Fibroblast of the aortic adventitia (primary cell): ENCODE results near the gene RNF157. TPM values are rescaled to one million over a fixed set of nuclear protein-coding genes. Genes with fewer than 3 reads are reported as not detected.

ENCODE experiments used
- DNase-seq: peaks from one replicate; pipeline ENCODE4 v3.0.0-alpha.2; 2010; ENCODE audit warnings: low read depth
- H3K4me3 ChIP-seq: 2 replicates; pipeline ENCODE4 v1.5.1; 2011; ENCODE audit warnings: low read depth, mild to moderate bottlenecking, control low read depth, low read length, moderate library complexity
- total RNA-seq: library from RNA; depleted of rRNA; stranded (reverse); fragments of >200 nt; gene quantifications from 2 replicates; pipeline ENCODE4 v1.2.3, GENCODE V29; 2012; ENCODE audit warnings: low replicate concordance
- TF ChIP-seq, protein P1 (sequence below): IDR thresholded peaks from 2 replicates; pipeline ENCODE4 v1.5.1; 2011; ENCODE audit warnings: mild to moderate bottlenecking, low read length, control low read depth, inconsistent platforms; ENCODE audit not compliant: insufficient read depth

Gene RNF157
- total RNA-seq, 1 donor = 0.18 TPM

DNA sequence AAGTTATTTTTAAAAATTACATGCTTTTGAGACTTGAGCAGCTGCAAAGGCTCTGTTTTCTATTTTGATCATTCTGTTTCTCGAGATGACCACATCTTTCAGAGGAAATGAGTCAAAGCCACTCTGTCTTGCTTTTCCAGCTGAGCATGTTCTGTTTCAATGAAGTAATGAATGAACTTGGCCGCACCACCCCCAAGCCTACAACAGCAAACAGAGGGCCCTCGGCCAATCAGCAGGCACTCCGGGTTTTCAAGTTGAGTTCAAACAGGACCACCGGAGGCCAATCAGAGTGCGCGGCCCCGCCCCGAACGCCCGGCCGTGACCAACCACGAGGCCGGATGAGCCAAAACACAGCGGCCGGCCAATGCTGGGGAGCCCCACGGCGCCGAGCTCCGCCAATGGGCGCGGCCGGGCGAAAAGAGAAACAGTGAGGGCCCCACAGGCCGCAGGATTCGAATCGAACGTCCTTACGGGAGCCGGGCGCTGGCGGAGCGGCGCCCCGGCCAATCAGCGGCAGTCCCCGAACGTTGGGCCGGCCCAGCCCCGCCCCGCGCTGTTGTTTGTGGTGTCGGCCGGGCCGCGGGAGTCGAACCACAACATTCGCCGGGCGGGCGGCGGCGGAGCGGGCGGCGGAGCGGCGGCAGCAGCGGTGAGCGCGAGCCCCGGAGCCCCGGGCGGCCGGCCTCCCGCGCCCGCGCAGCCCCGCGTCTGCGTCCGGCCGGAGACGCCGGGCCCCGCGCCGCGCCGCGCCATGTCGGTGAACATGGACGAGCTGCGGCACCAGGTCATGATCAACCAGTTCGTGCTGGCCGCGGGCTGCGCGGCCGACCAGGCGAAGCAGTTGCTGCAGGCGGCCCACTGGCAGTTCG is 24.7 kb upstream of the RNF157 start, which contains the start of gene UBALD2:
Gene UBALD2 (plus strand): TSS at position 594 of the 869 bp plus-strand sequence. CDS start 158 bp downstream, at position 752.
- H3K4me3 ChIP-seq = peak within 1 kb of the TSS; percentile 80
- peak; percentile 100 for DNase-seq
- TF ChIP-seq, protein P1, sequence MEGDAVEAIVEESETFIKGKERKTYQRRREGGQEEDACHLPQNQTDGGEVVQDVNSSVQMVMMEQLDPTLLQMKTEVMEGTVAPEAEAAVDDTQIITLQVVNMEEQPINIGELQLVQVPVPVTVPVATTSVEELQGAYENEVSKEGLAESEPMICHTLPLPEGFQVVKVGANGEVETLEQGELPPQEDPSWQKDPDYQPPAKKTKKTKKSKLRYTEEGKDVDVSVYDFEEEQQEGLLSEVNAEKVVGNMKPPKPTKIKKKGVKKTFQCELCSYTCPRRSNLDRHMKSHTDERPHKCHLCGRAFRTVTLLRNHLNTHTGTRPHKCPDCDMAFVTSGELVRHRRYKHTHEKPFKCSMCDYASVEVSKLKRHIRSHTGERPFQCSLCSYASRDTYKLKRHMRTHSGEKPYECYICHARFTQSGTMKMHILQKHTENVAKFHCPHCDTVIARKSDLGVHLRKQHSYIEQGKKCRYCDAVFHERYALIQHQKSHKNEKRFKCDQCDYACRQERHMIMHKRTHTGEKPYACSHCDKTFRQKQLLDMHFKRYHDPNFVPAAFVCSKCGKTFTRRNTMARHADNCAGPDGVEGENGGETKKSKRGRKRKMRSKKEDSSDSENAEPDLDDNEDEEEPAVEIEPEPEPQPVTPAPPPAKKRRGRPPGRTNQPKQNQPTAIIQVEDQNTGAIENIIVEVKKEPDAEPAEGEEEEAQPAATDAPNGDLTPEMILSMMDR = no peak

DNA sequence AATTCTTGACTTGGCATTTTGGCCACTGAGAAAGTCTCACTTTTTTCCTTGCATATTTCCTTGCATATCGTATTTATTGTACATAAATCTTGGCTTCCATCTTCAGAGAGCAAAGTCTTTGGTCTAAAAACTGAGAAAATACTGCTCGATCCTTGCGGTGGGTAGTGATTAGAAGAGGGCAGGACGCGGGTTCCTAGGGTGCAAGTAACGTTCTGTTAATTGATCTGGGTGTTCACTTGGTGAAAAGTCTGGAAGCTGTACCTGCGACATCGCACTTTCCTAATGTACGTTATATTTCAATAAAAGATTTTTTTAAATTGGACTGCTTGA is 24.1 kb upstream of the RNF157 start:
- H3K4me3 ChIP-seq = peak overlapping the region; percentile 47
- TF ChIP-seq, protein P1 = no peak
- no peak for DNase-seq

DNA sequence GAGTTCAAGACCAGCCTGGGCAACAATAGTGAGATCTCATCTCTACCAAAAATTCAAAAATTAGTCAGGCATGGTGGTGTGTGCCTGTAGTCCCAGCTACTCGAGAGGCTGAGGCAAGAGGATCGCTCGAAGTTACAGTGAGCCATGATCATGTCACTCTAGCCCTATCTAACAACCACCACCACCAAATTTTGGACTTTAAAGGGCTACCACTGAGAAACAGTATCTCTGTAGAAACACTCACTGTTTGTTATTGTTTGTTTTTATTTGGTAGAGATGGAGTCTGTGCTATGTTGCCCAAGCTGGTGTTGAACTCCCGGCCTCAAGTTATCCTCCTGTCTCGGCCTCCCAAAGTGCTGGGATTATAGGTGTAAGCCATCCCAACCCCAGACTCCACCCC is 23.6 kb upstream of the RNF157 start:
- DNase-seq = no peak
- H3K4me3 ChIP-seq = no peak overlapping the region

DNA sequence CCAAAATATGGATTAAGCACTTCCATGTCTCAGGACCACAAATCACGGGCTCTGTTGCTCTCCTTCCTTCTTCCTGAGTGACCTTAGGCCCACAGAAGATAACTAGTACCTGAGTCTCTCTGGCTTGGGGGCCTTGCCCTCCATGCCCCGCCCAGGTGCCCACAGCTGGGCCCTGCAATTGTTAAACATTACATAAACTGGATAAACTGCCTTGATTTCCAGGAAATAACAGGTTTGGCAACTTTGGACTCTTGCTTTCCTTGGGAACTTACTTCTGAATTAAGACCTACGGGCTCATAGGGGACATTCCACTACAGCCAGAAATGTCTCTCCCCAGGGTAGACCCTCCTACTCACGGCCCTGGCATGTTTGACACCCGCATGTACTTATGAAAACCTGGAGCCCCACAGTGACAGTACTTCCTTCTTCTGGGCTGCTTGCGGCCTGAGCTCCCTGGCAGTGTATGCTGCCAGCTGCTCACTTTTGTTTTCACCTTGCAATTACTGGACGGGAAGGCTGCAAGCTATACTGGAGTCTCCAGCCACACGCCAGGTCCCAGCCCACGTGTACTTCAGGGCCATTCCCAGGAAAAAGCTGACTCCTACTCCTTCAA is 22.5 kb upstream of the RNF157 start:
- no peak for DNase-seq
- H3K4me3 ChIP-seq = no peak overlapping the region
- TF ChIP-seq, protein P1 = no peak

More for the DNA sequence above, 23.6 kb upstream of the RNF157 start:
- TF ChIP-seq, protein P1 = no peak

DNA sequence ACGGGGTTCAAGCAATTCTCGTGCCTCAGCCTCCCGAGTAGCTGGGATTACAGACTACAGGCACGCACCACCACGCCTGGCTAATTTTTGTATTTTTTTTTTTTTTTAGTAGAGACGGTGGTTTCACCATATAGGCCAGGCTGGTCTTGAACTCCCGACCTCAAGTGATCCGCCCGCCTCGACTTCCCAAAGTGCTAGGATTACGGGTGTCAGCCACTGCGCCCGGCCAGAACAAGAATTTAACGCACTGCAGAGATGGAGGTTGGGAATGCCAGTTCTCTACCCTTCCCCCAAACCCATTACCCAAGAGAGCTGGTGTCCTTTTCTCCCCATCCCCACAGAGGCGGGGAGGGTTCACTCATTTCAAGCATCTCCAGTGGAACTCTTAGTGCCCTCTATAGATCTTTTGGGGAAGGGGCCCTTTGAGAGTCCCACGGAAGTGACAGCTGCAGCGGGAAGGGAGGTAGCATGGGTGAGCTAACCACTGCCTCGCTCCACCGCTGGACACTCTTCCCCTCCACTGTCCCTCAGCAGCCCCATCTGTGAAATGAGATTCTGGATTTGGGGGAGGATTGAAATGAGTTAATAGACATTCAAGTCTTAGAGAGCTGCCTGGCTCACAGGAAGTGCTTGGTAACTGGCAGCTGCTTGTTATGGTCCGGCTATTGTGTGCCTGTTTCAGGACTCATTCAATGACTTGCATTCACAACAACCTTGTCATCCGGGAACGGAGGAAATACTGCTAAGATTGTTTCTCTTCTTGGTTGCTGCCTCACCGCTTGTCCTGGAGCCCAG is 21.3 kb upstream of the RNF157 start:
- TF ChIP-seq, protein P1 = no peak
- DNase-seq = peak; percentile 22
- no peak overlapping the region for H3K4me3 ChIP-seq

DNA sequence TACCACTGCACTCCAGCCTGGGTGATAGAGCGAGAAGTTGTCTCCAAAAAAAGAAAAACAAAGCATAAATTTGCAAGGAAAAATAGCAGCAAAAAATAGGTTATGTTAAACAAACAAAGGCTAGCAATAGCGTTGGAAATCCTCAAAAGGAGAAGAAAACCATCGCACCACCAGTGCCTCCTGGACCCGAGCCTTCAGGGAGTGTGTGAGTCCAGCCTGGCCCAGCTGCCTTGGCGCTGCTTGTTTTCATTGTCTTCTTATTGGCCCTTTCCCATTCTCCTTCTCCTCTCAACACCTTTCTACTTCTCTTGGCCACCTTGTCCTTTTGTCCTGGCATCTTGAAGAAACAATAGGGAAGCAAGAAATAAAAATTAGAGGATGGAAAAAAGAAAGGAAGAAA is 20.4 kb upstream of the RNF157 start:
- TF ChIP-seq, protein P1 = no peak
- H3K4me3 ChIP-seq = no peak overlapping the region
- DNase-seq = no peak
